H4 (cell line): ENCODE data around the gene NUDT22. TPM values are rescaled to one million over a fixed set of nuclear protein-coding genes. Genes with fewer than 3 reads are reported as not detected.

Source experiments
- DNase-seq: peaks from one replicate; pipeline ENCODE4 v3.0.0-alpha.2; 2015; ENCODE audit warnings: low spot score
- total RNA-seq: library from RNA; depleted of rRNA; stranded (reverse); fragments of >200 nt; shearing (Covaris generic); gene quantifications from 2 replicates; pipeline ENCODE4 v1.2.3, GENCODE V29; 2014

NUDT22 gene
- total RNA-seq, 1 experiment from 2014 or later, result 39.6 TPM

DNA sequence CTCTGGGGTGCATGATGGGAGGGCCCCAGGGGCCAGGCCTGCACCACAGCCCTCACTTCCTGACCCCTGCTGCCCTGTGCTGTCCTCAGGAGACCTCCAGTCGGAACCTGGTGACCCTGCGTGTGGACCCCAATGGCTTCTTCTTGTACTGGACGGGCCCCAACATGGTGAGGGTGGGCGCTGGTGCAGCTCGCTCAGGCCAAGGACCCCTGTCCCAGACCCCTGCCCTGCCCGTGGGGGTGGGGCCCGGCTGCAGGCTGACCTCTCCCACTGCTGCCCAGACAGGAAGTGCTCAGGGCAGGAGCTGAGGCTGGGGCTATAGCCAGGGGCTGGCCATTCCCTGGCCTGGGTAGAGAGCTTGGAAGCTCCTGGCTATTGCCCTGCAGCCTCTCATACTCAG is 28.3 kb downstream of the NUDT22 start:
- no peak for DNase-seq

DNA sequence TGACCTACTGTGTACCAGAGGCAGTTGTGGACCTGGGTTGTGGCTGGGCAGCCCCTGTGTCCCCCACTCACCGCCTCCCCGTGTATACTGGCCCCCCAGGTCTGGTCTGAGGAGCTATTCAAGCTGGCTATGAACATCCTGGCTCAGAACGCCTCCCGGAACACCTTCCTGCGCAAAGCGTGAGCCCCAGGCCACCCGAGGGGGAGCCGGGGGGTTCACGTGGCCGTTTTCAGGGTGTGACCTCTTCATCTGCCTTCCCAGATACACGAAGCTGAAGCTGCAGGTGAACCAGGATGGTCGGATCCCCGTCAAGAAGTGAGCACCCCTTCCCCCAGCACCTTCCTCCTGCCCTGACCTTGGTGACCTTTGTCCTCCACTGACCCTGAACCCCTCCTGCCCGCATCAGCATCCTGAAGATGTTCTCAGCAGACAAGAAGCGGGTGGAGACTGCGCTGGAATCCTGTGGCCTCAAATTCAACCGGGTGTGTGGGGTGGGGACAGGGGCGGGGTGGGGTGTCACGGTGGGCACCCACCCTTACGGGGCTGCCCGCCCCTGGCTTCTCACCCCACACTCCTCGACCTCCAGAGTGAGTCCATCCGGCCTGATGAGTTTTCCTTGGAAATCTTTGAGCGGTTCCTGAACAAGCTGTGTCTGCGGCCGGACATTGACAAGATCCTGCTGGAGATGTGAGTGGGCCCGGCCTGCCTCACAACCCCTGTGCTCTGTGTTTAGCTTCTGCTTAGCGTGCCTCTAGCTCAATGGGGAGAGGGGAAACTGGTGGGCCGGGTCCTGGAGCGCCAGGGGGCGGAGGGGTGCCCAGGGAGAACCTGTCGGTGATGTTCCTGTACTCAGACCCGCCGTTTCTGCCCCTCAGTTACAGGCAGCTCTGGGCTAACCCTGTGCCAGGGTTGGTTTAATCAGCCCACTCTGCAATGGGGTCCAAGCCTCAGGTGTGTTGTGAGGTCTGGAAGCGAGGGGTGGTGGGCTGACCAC is 29.4 kb downstream of the NUDT22 start:
- no peak for DNase-seq

GRCh38 chr11:64256300-64256699 is 30.2 kb downstream of the NUDT22 start:
- DNase-seq, result no peak

DNA sequence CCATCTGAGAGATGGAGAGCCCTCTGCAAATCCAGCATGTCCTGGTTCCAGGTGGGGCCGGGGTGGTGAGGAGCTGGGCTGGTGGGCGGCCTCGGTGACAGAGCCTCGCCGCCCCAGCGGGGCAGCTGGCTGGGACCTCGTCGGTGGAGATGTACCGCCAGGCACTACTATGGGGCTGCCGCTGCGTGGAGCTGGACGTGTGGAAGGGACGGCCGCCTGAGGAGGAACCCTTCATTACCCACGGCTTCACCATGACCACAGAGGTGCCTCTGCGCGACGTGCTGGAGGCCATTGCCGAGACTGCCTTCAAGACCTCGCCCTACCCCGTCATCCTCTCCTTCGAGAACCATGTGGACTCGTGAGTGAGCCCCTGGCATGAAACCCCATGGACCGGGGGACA is 32.3 kb downstream of the NUDT22 start:
- DNase-seq, result no peak

DNA sequence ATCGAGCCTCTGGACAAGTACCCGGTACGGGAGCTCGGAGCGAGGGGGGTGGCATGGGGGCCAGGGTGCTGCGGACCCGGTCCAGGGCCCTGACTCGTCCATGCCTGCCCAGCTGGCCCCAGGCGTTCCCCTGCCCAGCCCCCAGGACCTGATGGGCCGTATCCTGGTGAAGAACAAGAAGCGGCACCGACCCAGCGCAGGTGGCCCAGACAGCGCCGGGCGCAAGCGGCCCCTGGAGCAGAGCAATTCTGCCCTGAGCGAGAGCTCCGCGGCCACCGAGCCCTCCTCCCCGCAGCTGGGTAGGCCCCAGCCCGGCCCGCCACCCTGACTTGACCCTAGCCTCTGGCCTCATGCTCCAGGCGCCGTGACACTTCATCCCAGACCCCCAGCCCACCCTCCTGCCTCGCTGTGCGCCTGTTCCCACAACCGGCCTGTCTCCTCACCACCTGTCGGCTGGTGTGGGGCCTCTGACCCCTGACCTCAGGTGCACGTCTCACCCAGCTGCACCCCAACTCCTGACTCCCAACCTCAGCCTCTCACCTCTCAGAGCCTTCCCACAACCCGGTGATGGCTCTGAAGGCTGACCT is 33.0 kb downstream of the NUDT22 start:
- no peak for DNase-seq

DNA sequence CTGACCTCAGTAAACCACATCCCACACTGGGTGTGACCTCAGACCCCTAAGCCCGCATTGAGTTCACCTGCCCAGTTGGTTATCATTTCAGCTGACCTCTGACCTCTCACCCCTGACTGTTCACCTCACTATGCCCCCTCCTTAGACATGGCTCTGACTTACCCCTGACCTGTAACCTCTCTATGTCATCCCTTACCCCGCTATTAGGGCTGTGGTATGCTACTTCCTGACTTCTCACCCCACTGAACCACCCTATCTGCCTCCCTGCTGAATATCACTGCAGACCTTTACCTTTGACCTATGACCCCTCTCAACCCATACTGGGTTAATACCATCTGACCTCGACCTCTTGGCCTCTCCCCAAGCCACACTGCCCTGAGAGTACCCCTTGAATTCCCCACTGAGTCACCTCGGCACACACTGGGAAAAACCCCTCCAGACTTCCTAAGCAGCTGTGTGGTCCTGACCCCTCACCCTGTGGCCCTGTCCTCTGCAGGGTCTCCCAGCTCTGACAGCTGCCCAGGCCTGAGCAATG is 33.5 kb downstream of the NUDT22 start:
- DNase-seq, result no peak

GRCh38 chr11:64260147-64260708 is 34.2 kb downstream of the NUDT22 start:
- no peak for DNase-seq

GRCh38 chr11:64261556-64262080 is 35.5 kb downstream of the NUDT22 start:
- DNase-seq, result no peak

GRCh38 chr11:64262271-64263002 is 36.4 kb downstream of the NUDT22 start:
- DNase-seq, result no peak

- DNase-seq, result no peak
Measured at GRCh38 chr11:64263021-64263946, 37.2 kb downstream of the NUDT22 start.

- DNase-seq, result no peak
Measured at GRCh38 chr11:64263947-64264317, 37.9 kb downstream of the NUDT22 start.

- no peak for DNase-seq
Measured at GRCh38 chr11:64264371-64264852, 38.3 kb downstream of the NUDT22 start.

GRCh38 chr11:64265176-64266160 is 39.4 kb downstream of the NUDT22 start:
- DNase-seq, result no peak

GRCh38 chr11:64266339-64266738 is 40.3 kb downstream of the NUDT22 start:
- DNase-seq, result no peak

GRCh38 chr11:64267207-64267945 is 41.3 kb downstream of the NUDT22 start:
- DNase-seq, result no peak

DNA sequence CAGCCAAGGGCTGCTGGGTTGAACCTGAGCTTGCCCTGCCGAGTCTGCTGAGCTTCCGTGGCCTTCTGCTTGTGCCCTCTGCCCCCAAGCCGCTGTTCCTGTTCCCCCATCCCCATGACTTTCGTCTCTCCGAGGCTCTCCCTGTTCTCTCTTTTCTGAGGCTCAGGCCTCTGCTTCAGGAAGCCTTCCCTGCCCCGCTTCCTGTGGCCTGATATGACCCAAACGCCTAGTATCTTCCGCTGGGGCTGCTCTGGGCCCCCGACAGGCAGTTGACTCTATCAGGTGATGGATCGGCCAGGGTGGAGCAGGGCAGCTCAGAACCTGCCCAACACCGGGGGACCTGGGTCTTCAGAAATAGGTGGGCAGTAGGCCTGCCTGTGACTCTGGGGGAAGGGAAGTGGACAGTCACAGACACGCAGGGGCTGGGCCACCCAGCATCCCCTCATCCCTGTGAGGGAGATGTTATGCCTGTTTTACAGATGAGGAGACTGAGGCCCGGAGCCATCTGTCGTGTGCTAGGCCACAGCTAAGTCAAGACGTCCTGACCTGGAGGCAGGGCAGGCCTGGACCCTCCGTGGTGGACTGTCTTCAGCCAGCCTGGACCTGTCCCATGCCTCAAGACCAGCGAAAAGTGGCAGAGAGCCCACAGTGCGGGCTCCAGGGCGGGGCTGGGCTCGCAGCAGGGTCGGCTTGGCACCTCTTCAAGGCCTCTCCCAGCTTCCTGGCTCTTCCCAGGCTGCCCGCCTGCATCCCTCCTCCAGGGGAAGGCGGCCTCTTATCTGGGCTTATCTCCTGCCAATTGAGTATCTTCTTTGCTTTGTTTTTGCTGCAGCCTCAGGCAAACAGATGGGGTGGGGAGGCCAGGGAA is 42.2 kb downstream of the NUDT22 start:
- DNase-seq, result peak; percentile 66

GRCh38 chr11:64268893-64269539 is 42.9 kb downstream of the NUDT22 start:
- peak; percentile 58 for DNase-seq
